GM12891 (cell line): ENCODE measurements around the gene MVD.

Experiments
- POLR2A ChIP-seq: IDR thresholded peaks from 2 replicates; pipeline ENCODE4 v1.6.1; 2011; ENCODE audit warnings: low read depth, low read length, control low read depth
- POLR2AphosphoS5 ChIP-seq: IDR thresholded peaks from 2 replicates; pipeline ENCODE4 v1.6.1; 2011; ENCODE audit warnings: low read depth, low read length, control low read depth
- POU2F2 ChIP-seq: IDR thresholded peaks from 2 replicates; pipeline ENCODE4 v1.6.1; 2011; ENCODE audit warnings: low read depth, mild to moderate bottlenecking, control low read depth, low read length, moderate library complexity
- SPI1 ChIP-seq: IDR thresholded peaks from 2 replicates; pipeline ENCODE4 v1.6.1; 2011; ENCODE audit warnings: low read depth, low read length, control low read depth
- TAF1 ChIP-seq: IDR thresholded peaks from 2 replicates; pipeline ENCODE4 v1.6.1; 2011; ENCODE audit warnings: low read depth, low read length, control low read depth

- TF ChIP-seq POLR2AphosphoS5 (0 out of 2 replicates have a peak, but pooled peaks have one; percentile 27), POU2F2 (no peak), TAF1 (no peak), POLR2A (no peak), SPI1 (no peak)
Observed at GRCh38 chr16:88657371-88657770, 5.5 kb downstream of the MVD start.
